HCT116 (cell line): ENCODE measurements around the gene PLCD4.

Experiments used
- CEBPB ChIP-seq: IDR thresholded peaks from 2 replicates; pipeline ENCODE4 v1.6.1; 2012; ENCODE audit warnings: low read depth
- CTCF ChIP-seq, 3 experiments: fragments of 200-600 bp in 1 of 3; sonication (generic) in 1 of 3; IDR thresholded peaks in 2 of 3; conservative IDR thresholded peaks in 1 of 3; 2 replicates each; pipeline ENCODE4 v1.5.1; 2012 to 2017; ENCODE audit warnings: low read depth in 2 of 3, low read length in 2 of 3, antibody characterized with exemption in 1 of 3, borderline replicate concordance in 1 of 3, control low read depth in 1 of 3, mild to moderate bottlenecking in 1 of 3, mixed read lengths in 1 of 3, mixed run types in 1 of 3, moderate library complexity in 1 of 3; ENCODE audit not compliant: insufficient read depth in 1 of 3
- JUND ChIP-seq: IDR thresholded peaks from 2 replicates; pipeline ENCODE4 v1.6.1; 2012
- POLR2A ChIP-seq: IDR thresholded peaks from 2 replicates; pipeline ENCODE4 v1.7.0; 2011; ENCODE audit warnings: borderline replicate concordance; ENCODE audit not compliant: insufficient read depth, insufficient read length; ENCODE audit errors: extremely low read depth
- SIN3A ChIP-seq: IDR thresholded peaks from 2 replicates; pipeline ENCODE4 v1.6.1; 2012; ENCODE audit warnings: low read depth
- YY1 ChIP-seq: IDR thresholded peaks from 2 replicates; pipeline ENCODE4 v1.6.1; 2011; ENCODE audit warnings: low read length, low read depth, moderate library complexity, mild to moderate bottlenecking; ENCODE audit not compliant: insufficient replicate concordance; ENCODE audit errors: extremely low read depth
- ZBTB33 ChIP-seq: IDR thresholded peaks from 2 replicates; pipeline ENCODE4 v1.6.1; 2011; ENCODE audit warnings: mild to moderate bottlenecking, low read length, moderate library complexity; ENCODE audit not compliant: insufficient replicate concordance; ENCODE audit errors: extremely low read depth
- TF ChIP-seq, protein P1 (sequence below): IDR thresholded peaks from 2 replicates; pipeline ENCODE4 v1.6.1; 2012; ENCODE audit warnings: low read depth
- TF ChIP-seq, protein P2 (sequence below): IDR thresholded peaks from 2 replicates; pipeline ENCODE4 v1.6.1; 2012

- TF ChIP-seq CTCF (IDR thresholded peaks at IDR 0.05 in 2 of 3, conservative IDR thresholded peaks at IDR 0.05 in 1 of 3; ENCODE audit: borderline replicate concordance in 1 of 3, insufficient read depth in 1 of 3, low read depth in 2 of 3, low read length in 2 of 3) (no peak), SIN3A (no peak), POLR2A (no peak), YY1 (no peak), ZBTB33 (no peak), CEBPB (no peak), JUND (no peak)
- TF ChIP-seq, protein P1, sequence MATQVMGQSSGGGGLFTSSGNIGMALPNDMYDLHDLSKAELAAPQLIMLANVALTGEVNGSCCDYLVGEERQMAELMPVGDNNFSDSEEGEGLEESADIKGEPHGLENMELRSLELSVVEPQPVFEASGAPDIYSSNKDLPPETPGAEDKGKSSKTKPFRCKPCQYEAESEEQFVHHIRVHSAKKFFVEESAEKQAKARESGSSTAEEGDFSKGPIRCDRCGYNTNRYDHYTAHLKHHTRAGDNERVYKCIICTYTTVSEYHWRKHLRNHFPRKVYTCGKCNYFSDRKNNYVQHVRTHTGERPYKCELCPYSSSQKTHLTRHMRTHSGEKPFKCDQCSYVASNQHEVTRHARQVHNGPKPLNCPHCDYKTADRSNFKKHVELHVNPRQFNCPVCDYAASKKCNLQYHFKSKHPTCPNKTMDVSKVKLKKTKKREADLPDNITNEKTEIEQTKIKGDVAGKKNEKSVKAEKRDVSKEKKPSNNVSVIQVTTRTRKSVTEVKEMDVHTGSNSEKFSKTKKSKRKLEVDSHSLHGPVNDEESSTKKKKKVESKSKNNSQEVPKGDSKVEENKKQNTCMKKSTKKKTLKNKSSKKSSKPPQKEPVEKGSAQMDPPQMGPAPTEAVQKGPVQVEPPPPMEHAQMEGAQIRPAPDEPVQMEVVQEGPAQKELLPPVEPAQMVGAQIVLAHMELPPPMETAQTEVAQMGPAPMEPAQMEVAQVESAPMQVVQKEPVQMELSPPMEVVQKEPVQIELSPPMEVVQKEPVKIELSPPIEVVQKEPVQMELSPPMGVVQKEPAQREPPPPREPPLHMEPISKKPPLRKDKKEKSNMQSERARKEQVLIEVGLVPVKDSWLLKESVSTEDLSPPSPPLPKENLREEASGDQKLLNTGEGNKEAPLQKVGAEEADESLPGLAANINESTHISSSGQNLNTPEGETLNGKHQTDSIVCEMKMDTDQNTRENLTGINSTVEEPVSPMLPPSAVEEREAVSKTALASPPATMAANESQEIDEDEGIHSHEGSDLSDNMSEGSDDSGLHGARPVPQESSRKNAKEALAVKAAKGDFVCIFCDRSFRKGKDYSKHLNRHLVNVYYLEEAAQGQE, result no peak
- TF ChIP-seq, protein P2, sequence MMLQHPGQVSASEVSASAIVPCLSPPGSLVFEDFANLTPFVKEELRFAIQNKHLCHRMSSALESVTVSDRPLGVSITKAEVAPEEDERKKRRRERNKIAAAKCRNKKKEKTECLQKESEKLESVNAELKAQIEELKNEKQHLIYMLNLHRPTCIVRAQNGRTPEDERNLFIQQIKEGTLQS, result no peak
Observed at GRCh38 chr2:218578272-218578877, 29.3 kb upstream of the PLCD4 start.
